Inflammatory macrophage treated with lipopolysaccharide for 4 hours (primary cell): Measurements from ENCODE around the gene SLC66A2.
A peak's percentile ranks its signal among the peaks of the same experiment; 100 is the strongest.

Experiments
- DNase-seq: peaks from one replicate; pipeline ENCODE4 v3.0.0-alpha.2; 2020

The SLC66A2 gene

DNA sequence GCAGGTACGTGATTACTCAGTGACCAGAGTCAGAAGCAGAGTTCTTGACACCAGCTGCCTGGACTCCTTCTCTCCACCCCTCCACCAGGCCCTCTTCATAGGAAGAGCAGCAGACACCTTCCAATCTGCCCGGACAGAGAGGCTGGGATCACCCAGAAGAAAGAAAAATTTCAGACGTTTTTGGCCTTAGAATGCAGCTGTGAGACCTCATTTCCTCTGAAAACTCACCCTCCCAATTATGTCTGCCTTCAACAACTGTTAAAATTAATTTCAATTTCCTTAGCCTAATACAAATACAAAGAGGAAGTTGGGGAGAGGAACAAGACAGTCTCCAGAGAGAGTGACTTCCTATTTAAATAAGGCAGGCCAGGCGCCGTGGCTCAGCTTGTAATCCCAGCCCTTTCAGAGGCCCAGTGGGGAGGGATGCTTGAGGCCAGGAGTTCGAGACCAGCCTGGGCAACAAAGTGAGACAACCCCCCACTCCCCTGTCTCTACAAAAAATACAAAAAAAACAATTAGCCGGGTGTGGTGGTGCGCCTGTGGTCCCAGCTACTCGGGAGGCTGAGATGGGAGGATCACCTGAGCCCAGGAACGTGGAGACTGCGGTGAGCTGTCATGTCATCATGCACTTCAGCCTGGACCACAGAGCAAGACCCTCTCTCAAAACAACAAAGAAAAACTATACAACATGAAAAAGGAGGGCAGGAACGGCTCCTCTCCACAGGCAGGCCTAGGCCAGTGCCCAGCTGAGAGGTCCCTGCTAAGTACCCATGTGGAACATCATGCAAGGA, 1.6 kb downstream of the SLC66A2 start:
- peak; percentile 90 for DNase-seq

DNA sequence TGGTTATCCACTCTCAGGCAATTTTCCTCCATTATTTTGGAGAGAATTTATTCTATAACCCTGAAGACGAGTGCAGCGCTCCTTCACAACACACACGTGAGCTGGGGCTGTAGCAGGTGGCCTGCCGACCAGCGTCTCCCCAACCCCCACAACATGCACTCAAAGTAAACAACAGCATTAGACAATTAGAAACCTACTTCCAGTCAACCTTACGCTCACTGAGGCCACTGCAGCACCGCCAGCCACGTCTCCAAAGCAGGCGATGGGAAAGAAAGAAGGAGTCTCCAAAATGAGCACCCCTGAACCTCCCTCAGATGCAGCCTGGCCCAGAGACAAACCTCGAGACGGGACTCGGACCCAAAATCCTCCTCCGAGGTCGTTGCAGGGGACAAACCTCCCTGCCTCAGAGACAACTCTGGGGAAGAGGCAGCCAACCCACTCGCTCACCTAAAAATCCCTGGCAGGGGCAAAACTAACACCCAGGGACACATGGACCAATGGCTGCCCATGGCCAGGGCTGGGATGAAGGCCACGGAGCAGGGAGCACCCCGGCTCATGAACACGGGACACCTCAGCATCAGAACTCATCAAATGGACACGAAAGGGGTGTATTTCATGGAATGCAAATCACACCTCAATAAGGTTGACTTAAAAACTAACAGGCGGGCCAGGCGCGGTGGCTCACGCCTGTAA, 2.6 kb downstream of the SLC66A2 start:
- DNase-seq = no peak

DNA sequence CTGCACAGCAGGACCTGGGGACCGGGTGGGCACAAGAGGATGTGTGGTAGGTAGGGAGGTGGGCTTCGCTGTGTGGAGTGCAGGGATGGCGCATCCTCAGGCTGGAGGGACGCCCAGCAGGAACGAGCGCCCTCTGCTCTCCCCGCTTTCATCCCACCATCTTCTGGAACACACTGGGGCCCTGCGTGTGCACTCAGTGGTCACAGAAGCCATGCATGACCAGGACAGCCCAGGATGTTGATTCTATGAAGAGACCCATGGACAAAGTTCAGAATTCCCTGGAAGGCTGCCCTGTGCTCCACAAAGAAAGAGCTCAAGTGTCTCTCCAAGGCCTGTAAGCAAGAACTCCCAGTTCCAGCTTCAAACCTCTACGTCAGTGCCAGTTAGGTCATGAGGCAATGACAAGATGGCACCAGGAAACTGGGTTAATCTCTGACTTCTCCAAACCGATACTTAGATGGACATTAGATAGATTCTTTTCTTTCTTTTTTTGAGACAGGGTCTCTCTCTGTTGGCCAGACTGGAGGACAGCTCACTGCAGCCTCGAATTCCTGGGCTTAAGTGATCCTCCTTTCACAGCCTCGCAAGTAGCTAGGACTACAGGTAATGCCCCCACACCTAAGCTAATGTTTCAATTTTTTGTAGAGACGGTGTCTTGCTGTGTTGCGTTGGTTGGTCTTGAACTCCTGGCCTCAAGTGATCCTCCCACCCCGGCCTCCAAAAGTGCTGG, 3.4 kb downstream of the SLC66A2 start:
- DNase-seq = no peak

DNA sequence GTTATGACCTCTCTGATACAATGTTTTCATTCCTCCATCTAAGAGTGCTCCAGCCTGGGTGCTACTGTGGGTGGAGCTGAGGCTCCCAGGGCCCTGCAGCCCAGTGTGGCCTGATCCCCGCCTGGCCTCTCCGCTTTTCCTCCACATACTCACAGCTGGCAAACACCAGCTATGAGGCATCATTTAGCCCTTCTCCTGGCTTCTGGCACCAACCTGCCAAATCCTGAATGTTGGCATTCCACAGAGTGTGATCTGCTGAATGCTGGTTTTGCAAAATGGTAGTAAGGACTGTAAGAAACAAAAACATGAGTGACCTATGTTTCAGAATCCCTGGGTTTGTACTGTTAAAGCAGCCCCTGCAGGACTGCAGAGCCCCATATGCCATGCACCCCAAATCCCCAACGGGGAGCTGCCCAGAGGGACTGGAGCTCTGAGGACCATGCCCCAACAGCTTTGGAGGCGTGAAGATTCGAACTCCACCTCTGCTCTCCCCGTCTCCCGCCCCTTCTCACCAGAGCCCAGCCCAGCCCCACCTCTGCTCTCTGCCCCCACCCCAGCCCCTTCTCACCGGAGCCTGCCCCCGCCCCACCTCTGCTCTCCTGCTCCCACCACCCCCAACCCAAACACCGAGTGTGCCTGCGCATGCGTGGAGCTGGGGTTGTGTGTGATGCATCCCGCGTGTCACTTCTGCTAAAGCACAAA, 4.2 kb downstream of the SLC66A2 start:
- no peak for DNase-seq

DNA sequence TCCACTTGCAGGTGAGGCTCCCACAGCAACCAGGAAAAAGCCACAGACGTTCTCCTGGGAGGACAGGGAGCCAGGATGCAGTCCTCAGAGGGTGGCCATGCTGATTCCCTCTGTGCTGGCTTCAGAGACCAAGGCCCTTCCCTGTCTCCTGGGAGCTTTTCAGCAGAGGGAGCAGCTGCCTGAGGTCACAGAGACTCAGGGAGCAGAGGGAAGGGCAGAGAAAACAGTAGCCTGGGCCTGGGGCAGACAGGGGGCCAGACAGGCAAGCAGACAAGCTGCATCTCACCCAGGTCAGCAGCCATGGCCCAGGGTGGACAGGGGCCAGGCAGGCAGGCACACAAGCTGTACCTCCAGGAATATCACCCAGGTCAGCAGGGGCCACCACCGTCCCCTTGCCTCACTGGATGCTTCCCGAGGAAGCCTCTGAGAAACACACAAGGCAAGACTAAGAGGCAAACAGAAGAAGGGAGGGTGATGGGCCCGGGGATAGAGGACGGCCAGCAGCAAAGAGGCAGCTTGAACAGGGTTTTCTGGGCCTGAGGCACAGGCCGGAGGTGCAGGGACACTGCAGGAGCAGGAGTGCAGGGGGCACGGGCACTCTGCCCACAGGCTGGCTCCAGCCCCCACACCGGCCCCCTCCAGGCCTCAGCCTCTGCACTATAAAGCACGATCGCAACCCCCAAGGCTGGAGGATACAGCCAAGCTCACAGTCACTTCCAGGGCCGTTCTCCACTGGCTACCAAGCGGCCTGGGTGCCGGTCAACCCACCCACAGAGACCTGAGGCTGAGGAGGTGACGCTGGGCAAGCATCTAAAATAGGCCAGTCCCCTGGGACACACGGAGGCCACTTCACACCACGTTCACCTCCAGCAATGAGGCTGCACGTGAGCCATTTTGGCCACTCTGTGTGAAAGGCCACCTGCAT, 6.1 kb downstream of the SLC66A2 start:
- DNase-seq = no peak

DNA sequence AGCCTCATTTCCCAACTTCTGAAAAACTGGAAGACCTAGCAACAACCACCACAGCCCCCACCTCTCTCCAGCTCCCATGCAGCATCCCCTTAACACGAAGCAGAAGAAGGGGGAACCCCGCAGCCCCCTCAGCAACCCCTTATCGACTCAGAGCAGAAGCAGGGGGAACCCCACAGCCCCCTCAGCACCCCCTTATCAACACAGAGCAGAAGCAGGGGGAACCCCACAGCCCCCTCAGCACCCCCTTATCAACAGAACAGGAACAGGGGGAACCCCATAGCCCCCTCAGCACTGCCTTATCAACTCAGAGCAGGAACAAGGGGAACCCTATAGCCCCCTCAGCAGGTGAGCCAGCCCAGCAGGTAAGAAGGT, 6.7 kb downstream of the SLC66A2 start:
- DNase-seq = no peak

DNA sequence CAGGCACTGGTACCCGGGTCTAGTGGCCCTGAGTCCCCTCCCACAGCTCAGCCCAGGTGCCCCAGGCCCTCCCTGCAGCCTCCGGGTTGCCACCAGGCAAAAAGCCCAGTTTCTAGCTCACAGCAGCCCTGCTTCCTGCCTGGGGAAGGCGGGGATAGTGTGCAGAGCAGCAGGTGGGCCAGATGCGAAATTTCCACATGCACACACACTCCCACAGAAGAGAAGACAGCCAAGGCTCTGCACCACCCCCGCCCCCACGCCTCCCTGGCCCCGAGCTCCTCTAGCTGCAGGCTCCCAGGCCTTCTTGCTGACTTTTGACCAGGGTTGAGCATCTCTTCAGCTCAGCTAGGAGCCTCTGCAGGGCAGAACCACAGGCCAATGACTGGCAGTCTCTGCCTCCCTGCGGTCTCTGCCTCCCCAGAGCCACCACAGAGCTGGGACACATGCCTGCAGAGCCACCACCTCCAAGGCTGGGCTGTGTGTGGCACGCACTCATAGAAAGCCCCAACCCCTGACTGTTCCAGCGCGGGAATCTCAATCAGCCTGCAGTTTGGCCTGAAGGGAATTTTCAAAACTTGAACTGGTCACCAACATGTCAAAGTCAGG, 7.2 kb downstream of the SLC66A2 start:
- peak; percentile 11 for DNase-seq

DNA sequence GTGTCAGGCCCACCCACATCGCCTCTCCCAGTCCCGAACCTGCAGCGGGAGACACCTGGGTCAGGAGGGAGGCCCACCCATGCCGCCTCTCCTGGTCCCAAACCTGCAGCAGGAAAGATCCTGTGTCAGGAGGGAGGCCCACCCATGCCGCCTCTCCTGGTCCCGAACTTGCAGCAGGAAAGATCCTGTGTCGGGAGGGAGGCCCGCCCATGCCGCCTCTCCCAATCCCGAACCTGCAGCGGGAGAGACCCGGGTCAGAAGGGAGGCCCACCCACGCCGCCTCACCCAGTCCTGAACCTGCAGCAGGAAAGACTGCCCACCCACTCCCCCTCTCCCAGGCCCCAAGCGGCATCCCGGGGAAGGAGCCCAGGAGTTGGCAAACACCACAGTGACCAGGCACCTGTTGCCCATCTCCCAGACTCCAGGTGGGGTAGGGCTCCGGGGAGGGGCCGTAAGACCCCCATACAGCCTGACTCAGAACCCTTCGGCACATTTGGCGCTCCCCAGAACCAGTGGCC, 7.8 kb downstream of the SLC66A2 start:
- no peak for DNase-seq

DNA sequence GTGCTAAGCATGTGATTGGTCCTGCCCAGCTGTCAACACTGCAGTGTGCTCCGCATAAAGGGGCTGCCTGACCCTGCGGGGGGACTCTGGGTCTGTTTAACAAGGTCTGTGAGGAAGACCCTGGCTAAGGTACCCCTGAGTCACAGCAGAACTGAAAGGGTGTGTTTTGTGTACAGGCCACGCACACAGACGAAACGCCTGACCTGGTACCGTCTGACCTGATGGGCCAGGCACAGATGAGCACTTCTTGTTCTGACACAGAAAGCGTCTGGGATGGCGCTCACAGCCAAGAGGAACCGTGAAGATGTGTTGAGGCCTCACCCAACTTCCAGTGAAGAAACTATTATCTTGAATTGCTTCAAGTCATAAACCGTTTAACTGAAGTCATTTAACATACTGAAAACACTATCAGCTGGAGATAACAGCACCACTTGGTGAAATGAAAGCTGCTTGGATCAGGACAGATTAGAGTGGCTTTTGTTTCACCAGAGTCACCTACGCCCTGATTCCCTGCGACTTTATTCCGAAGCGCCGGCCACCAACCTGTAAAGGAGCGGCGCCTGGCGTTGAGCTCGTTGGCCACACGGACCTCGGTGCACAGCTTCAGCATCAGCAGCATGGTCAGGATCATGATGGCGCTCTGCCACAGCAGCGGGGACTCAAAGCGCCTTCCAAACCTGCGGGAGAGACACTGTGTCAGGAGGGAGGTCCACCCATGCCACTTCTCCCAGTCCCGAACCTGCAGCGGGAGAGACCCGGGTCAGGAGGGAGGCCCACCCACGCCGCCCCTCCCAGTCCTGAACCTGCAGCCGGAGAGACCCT, 8.5 kb downstream of the SLC66A2 start:
- no peak for DNase-seq

DNA sequence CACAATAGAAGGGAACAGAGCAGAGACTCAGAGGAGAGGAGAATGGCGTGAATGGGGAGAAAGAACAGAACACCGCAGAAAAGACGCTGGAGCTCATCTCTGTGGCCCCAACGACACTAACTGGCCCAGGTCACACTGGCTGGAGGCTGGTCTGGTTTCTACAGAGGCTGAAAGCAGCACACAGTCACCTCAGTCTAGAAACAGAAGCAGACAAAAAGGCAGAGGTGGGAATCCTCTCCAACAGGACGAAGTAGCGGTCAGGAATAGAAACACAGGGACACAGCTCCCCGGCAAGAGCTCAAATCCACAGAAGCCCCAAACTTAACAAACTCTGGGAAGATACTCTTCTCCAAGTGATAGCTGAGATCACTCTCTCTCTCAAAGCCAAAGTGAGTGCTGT, 9.2 kb downstream of the SLC66A2 start:
- no peak for DNase-seq

DNA sequence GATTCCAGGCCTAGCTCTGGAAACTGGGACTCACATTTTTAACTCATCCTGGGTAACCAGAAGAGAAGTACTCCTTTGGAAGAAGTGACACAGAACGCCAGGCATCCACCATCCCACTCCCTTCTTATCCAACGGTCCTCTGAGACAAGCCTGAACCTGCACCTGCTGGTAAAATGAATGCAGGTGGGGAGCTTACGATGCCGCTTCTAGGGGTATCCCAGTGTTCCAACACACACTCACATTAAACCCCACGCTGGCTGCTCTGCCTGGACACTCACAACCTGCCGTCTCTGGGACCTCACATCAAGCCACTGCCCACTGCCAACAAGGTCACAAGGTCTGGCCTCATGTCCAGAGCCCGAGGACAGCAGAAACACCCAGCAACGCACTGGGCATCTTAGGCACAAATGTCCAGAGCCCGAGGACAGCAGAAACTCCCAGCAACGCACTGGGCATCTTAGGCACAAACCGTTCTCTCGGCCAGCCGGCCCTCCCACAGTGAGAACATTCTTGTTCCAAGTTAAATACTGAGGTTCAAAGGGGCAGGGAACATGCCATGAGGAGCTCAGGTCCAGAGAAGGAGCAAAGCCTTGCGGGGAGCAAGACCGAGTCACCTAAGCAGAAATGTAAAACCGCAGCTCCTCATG, 9.9 kb downstream of the SLC66A2 start:
- DNase-seq = no peak

DNA sequence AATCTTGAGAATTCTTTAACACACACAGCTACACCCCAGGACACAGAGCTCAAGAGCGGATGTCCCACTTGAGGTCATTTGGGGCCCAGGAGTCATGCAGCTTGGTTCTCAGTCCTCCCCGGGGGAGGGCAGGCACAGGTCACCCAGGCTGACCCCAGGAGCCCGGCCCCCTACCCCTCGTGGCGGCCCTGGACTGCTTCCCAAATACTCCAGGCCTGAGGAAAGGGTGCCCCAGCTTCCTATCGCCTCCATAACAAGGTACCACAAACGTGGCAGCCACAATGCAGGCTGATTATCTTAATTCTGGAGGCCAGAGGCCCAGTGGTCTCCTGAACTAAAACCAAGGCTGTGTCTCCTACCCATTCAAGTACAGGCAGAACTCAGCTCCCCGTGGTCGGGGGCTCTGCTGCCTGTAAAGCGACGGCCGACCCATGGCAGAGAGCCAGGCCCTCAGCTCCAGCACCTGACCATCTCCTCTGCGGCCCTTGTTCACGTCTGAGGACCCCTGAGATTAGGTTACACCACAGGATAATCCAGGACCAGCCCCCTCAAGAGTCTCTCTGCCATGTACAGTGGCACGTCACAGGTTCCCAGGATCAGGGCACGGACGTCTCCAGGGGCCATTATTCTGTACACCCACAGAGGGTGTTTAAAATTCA, 10.5 kb downstream of the SLC66A2 start:
- DNase-seq = no peak

DNA sequence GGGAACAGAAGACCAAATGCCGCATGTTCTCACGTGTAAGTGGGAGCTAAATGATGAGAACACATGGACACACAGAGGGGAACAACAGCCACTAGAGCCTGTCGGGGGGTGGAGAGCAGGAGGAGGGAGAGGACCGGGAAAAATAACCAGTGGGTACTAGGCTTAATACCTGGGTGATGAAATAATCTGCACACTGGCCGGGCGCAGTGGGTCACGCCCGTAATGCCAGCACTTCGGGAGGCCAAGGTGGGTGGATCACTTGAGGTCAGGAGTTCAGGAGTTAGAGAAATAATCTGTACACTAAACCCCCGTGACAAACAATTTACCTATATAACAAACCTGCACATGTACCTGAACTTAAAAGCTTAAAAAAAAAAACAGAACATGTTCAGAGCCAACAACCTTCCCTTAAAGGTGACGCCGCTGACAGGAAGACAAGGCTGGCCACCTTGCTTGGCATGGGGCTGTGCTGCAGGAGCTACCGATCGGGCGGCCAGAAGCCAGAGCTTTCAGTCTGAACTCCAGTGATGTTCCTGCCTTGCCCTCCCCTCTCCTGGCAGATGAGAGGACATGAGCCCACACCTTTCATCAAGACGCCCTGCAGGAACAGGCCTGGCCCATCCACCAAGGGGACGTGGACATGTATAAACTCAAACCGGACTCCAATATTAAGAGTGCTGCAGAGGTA, 11.2 kb downstream of the SLC66A2 start:
- DNase-seq = no peak

DNA sequence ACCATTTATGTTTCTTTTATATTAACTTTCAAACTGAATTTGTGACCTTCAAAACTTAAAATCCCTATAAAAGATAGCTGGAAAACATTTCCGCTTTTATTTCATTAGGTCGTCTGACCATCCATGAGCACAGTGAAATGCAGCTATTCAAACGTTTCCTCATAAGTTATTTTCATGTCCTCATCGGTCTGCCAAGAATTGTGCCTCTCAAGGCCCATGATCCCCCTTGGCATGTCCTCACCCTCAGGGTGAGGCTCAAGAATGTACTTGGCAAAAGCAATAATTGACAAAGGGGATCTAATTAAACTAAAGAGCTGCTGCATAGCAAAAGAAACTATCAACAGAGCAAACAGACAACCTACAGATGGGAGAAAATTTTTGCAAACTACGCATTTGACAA, 12.4 kb downstream of the SLC66A2 start:
- no peak for DNase-seq

DNA sequence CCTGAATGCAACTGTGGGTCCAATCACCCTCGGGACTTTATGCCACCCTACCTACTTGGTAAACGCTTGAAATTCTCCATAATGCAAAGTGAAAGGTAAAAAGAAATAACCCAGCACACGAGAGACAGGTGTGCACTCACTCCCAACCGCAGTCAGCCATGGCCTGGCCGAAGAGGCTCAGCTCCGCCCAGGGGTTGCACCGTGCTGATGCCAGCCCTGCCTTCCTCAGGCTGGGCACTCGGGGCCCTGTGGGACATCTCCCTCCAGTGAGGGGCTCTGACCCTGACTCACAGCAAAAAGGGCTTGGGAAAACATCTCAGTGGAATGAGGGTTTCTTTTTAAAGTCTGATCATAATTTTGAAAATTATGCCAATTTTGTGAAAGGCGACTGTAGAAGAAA, 13.3 kb downstream of the SLC66A2 start:
- no peak for DNase-seq

DNA sequence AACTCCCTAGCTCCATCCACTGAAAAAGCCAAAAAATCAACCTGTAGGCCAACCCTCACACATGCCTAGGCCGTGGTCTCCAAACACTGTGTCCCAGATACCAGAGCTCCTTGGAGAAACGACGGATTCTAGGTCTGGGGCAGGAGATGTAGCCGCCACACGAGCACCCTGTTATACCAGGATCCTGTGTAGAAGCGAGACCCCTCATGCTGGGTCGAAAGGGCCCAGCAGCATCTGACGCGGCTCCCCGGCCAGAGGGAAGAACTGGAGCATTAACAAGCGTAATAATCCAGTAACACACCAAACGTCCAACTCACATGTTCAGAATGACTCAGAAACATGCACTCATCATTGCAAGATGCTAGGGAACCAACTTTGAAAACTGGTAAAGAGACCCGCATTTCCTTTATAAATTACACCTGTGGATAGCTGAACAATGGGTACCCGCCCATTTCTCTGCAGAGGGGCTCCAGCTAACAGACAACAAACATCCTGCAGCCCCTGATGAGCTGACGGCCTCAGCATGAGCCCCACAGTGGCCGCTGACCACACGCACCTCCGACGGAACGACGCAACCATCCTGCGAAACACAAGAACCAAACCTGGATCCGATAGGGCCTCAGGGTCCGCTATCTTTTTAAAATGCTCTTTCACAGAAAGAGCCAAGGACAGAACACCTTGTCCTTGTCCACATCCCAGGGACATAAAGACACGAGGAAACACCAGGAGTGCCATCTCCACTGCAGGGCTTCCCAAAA, 14.2 kb downstream of the SLC66A2 start:
- no peak for DNase-seq

DNA sequence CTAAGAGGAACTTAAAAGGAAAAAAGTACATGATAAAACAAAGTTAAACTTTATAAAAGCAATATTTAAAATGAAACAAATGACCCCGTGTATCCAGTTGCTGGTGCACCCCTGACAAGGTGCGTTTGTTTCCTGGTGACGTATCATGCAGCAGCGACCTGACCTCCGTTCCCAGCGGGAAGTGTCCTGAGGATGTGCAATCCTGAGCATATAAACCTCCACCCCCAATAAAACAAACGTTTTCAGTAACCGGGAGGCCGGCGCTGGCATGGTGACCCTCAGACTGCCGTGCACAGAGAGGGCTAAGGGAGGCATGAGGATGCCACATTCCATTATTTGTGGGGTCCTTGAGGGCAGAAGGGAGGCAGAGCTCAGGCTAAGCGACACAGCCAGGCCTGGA, 14.8 kb downstream of the SLC66A2 start:
- no peak for DNase-seq

DNA sequence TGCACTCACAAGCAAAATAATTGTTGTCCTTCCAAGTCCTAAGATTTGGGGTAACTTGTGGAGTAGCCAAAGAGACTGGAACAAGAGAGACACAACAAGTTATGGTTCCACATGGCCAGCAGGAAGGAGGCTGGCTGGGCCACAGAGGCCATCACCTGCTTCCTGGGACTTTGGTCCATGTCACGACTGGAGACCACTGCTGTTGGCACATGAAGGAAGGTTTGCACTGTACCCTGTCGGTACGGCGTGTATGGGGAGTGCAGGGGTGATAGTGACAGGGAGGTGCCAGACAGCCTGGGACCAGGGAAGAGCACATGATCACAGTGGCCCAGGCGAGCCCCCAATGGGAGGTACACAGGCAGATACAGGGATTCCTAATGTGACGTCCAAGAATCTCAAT, 15.5 kb downstream of the SLC66A2 start:
- DNase-seq = no peak
